Effector CD4-positive, alpha-beta T cell (primary cell): Measurements from ENCODE around the gene TMED10.

Source experiments
- DNase-seq: peaks from one replicate; pipeline ENCODE4 v3.0.0-alpha.2; 2020

Gene TMED10

DNA sequence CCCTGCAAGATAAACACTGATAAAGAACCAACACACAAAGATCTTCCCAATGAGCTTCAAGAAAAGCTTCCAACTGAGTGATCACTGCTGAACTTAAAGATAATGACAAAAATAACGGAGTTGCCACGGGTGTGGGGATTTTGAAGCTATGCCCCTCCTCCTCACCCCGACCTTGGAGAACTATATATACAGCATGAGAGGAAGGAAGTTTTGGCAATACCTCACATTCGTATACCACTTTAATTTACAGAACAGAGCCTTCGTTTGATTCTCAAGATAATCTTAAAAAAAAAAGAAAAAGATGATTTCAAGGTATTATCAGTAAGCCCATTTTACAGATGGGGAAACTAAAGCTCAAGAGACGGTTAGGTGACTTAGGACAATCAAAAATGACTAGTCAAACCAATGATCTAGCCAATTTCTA lies 50.3 kb downstream of the TMED10 start:
- DNase-seq, result peak; percentile 8

DNA sequence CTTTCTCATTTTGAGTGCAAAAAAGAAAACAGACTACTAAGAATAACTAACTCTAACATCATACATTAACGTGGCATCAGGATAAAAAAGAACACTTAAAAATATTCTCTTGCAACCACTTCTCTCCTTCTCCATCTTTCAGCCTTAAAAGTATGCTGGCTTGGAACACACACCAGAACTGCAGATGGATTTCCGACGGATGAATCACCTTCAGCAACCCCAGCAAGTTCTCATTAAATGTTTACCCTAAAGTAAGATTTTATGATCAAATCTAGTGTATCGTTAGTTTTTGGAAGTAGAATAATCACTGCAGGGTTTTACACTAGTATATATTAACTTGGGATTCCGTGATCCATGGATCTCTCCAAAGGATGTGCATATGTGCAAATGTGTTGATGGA lies 50.8 kb downstream of the TMED10 start:
- DNase-seq, result no peak

DNA sequence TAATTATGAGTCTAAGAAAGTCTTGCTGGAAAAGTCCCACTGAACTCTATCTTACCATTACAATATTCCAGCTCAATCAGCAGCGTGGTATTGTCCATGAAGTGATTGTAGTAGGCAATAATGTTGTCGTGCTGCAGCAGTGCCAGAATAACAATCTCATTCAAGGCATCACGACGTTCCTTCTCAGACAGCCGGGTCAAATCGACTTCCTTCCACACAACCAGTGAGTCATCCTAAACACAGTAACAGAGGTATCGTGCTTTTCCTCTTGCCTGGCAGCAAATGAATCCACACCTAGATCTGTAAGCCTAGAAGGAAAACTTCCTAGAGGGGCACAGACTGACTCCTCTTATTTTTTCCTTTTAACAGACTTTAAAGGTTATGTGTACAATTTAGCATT lies 52.4 kb downstream of the TMED10 start:
- peak; percentile 8 for DNase-seq

DNA sequence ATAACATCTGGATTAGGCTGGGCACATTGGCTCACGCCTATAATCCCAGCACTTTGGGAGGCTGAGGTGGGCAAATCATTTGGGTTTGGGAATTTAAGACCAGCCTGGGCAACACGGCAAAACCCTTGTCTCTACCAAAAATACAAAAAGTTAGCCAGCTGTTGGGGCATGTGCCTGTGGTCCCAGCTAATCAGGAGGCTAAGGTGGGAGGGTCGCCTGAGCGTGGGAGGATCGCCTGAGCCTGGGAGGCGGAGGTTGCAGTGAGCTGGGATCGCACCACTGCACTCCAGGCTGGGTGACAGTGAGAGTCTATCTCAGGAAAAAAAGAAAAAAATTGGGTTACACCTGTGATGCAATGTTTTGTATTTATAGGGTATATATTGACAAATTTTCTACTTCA lies 54.9 kb downstream of the TMED10 start:
- no peak for DNase-seq

DNA sequence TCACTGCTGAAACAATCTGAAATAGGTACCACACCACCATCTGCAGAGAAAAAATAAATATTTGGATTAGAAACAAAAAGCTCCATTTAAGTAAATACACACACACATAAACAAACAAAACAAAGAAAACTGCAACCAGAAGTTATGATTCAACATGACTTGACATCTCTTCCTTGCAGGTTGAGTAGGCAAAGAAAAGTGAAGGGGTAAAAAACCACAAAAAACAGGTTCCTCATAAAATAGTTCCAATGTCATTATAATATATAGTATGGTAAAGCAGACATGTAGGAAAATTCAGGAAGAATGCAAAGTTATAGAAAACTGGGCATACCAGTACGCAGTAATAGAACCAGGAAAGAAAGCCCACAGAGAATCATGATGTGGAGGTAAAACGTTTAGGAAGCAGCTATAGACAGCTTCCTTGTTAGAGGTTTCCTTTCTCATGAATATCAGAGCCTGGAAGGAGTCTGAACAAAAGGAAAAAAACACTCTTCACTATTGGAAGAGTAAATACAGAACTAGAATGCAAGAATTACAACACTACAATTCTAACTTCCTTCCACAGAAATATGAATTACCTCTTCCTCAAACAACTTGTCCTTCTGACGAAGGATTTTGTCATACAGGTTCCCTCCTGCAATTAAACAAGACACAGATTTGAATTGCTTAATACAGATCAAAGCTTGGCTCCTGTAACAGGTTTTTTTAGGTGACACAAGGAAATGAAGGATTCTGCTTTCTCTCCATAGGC lies 55.7 kb downstream of the TMED10 start:
- no peak for DNase-seq

DNA sequence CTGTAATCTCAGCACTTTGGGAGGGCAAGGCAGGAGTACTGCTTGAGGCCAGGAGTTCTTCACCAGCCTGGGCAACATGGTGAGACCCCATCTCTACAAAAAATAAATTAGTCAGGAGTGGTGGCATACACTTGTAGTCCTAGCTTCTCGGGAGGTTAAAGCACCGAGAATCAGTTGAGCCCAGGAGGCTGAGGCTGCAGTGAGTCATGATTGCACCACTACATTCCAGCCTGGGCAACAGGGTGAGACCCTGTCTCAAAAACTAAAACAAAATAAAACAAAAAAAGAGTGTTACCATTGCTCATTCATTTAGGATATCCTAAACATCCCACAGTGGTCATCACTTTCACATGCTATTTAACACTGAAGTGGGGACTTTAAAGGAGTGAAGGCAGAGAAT lies 57.4 kb downstream of the TMED10 start:
- DNase-seq, result no peak

DNA sequence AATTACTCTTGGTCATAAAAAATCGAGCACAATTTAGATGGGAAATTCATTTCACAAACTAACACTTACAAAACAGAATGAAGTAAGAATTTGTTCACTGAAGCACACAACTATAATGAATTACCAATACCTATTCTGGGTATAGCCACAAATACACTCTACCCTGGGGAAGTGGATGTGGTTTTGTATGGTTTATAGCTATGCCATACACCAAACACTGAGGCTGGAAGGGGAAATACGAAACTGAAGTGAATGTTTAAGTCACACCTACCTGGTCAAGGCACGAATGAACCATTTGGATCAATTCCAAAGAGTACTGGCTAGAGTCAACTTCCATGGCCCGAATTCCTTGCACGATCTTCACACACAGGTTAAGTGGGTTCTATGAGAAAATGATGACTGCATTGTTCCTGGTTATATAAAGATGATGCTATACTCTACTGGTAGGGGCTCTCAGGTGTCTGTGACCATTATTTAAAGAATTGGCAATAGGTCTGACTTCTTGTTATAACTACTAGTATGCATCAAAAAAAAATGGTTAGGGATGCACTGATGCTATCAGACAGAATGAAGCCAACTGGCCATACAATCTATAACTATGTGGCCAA lies 62.4 kb downstream of the TMED10 start:
- DNase-seq, result no peak

DNA sequence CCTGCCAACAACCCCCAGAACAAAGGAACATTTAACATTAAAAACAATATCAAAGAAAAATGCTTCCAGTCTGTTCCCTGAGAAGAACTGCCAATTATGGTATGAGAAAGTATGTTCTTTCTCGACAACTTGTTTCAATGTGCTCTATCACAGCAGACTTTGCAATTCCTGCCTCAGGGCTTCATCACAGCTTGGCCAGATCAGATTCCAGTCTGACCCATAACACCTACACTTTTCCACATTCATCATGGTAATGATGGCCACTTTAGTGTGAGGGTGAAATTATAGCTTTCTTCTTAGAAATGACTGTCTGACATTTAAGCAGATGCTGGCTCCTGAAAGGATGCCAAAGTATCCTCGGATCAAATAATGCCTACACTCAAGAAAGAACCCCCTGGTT lies 66.5 kb downstream of the TMED10 start:
- DNase-seq, result no peak

DNA sequence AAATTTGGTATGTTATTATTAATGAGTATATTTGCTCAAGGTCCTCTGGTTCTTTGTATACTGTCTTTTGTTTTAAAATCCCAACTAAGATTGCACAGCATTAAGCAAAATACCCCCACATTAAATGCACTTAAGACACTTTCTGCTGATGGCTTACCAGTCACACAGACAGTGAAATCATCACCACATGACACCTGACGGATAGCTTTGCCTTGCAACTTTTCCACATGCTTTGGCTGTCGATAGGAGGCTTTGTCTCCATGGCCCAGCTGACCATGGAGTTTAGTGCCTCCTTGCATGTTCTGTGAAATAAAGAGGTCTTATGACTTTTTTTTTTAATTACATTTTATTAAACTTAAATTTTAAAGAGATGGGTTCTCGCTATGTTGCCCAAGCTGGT lies 69.2 kb downstream of the TMED10 start:
- no peak for DNase-seq

DNA sequence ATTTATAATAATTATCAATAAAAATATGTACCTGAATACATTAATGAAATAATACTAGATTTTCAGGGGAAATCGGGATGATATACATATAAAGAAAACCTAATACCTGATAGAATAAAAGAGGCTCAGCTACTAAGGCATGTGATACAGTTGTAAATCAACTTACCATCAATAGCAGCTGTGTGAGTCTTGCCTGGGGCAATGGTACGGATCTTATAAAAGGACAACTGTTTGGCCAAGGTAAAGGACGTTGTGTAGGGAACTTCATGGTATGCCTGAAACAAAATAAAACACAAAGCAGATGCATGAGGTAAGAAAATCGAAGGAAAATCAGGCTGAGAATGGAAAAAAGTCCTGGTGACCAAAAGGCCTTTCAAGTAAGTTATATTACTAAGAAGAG lies 74.9 kb downstream of the TMED10 start:
- no peak for DNase-seq

DNA sequence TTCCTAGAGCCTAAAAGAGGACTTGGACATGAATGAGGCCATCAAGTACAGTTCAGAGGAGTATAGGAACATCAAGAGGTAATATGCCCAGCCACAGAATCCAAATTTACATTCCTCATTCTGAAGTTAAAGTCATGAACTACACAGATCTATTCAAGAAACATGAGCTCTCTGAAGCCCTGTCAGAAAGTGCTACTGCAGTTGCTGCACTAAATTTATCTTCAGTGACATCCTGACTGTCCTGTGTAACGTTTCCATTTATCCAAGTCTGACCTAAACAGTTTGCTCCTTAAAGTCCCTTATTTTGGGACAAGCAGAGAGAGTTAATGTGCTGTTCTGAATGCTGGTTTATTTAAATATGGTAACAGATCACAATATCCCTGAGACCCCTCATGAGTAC lies 77.7 kb downstream of the TMED10 start:
- DNase-seq, result no peak

DNA sequence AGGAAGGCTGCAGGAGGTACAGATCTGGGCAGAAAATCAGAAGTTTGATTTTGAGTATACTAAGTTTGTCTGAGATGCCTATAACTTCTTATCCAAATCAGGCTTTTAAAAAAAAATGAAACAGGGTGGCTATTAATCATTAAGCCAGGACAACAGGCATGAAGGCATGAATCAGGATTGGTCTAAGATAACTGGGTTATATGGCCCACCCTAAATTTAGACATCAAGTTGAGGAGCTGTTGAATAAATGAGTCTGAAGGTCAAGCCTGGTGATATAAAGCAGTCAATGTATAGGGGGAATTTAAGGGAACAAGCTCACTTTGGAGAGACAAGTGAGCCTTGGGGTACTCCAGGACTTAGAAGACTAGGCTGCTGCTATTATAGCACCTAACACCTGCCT lies 78.2 kb downstream of the TMED10 start:
- no peak for DNase-seq

DNA sequence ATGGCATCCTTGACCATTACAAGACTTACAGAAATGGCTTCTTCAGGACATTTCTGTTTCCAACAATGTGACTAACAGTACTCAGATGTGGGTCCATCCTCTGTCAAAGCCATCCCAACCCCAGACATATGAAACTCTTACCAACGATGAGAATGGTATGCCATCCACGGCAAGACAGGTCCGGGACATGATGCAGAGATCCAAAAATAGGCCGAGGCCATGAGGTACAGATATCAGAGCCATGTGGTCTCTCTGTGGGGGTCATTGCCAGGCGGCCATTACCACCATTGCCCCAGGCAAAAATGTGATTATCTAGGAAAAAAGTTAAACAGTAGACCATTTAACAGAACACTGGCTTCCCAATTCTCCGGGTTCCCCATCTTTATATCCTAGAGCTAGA lies 79.5 kb downstream of the TMED10 start:
- DNase-seq, result no peak

DNA sequence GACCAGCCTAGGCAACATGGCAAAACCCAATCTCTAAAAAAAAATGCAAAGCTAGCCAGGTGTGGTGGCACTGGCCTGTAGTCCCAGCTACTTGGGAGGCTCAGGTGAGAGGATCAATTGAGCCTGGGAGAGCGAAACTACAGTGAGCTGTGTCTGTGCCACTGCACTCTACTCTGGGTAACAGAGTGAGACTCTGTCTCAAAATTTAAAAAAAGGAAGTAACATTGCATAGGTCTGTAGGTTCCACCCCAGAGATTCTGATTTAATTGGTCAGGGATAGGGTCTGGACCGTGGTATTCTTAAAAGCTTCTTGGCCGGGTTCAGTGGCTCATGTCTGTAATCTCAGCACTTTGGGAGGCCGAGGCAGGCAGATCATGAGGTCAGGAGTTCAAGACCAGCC lies 80.7 kb downstream of the TMED10 start:
- no peak for DNase-seq

DNA sequence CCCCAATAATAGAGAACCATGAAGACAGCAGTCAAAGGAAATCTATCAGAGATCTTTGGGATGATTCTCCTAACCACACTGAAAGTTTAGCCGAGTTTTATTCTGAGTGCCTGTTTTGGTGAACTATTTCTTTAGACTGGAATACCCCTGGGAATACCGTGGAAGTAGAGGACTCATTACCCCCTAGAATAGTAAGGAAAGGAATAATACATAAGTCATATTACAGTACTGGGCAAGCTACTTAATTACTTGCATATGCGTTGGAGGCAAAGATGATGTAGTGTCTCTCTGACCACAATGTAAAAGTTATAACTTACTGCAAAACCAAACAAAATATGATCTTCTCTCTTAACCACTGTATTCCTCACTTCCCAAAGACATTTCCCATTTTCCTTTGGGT lies 81.5 kb downstream of the TMED10 start:
- no peak for DNase-seq

DNA sequence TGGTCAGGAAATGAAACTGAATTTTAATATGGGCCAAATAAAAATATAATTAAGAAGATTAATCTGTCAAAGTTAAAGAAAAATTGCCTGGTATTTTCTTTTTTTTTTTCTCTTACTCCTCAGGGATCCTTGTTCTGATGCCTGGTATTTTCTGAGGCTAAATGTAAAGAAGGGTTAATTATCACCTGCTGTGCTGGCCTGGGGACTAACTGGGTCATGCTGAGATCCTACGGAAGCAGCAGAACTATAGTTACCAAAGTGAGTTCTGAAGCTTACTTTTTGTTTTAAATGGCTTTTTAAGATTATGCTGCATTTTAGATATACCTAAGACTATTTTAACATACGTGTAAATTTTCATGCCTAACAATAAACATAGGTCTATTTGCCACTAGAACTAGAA lies 83.7 kb downstream of the TMED10 start:
- no peak for DNase-seq

DNA sequence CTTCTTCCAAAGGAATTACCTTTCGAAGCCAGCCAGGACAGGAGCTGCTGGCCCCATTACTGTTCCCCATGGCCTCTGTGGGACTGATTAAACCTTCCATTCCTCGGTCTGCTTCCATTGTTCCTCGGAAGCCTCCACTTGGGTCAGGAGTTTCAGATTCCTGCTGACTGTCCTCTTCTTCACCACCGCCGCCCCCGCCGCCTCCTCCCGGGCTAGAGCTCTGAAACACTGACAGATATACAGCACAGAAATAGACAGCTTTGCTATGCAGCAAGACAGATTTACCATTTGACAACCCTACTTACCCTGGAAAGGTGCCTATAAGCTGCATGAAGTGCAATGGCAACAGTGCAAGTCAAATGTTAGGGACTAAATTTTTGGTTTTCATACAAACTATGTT lies 85.2 kb downstream of the TMED10 start:
- no peak for DNase-seq

DNA sequence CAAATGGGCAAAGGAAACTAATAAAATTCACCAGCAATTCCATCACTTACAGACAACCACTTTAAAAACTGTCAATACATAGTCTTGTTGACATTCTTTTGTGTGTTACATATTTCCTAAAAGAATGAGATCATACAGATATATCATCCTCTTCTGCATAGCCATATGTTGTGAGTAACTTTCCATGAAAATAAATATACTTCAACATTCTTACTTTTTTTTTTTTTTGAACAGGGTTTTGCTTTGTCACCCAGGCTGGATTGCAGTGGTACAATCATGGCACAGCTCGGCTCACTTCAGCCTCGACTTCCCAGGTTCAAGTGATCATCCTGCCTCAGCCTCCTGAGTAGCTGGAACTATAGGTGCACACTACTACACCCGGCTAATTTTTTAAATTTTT lies 86.1 kb downstream of the TMED10 start:
- DNase-seq, result no peak

DNA sequence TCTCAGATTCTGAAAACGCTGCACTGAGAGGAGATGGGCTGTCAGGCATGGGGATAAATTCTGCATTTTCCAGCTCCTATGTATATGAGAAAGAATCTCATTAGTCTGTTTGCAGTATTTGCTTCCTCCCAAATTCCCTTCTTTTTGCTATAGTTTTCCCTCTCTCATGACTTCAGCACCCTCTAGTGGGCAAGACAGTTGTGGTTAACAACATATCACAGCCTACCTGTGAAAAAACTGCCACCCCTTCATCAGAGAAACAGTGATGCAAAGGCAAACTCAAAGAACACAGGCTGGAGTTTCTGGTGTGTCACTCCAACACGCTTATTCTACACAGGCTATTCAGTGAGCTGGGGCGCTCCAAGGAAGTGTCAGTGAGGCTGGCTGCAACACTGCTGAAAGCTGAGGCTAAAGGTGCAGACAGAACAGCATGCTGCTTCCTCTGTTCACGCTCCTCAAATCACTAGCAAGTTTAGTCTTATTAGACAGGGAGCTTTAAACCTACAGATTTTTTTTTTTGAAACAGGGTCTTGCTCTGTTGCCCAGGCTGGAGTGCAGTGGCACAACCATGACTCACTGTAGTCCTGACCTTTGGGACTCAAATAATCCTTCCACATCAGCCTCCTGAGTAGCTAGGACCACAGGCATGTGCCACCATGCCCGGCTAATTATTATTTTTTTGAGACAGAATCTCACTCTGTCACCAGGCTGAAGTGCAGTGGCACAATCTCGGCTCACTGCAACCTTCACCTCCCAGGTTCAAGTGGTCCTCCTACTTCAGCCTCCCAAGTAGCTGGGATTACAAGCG lies 87.6 kb downstream of the TMED10 start:
- DNase-seq, result peak; percentile 32

DNA sequence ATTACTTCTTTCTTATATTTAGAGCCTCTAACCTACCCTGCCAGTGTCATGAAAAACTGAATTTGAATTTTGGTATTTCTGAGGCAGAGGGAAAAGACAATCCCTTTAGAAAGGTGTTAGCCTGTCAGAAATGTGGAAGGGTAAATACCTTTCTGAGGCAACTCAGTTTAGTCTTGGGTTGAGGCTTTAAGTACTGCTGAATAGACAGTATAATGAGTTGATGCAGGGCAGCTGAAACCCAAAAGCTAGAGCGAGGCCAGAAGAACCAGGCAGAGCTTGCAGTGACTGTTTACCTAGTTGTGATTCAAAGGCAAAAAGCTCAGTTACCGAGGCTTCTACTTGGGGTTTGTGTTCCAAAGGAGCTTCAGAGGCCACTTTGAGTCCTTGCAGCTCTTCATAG lies 88.3 kb downstream of the TMED10 start:
- no peak for DNase-seq

DNA sequence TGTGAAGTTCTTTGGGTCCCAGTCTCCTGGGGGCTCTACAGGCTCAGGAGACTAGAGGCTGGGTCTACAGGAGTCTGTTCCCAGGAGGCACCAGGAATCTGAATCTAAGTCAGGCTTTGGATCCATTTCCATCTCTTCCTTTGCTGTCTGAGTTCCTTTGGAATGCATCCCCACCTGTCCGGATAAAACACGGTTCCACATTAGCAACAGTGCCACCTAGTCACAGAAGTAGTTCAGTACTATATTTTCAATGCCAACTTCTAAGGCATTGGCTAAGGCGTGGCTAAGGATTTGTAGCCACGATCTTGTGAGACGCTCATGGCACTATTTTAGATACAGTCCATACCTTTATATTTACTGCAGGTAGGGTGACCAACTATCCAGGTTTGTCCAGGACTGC lies 91.9 kb downstream of the TMED10 start:
- DNase-seq, result no peak

DNA sequence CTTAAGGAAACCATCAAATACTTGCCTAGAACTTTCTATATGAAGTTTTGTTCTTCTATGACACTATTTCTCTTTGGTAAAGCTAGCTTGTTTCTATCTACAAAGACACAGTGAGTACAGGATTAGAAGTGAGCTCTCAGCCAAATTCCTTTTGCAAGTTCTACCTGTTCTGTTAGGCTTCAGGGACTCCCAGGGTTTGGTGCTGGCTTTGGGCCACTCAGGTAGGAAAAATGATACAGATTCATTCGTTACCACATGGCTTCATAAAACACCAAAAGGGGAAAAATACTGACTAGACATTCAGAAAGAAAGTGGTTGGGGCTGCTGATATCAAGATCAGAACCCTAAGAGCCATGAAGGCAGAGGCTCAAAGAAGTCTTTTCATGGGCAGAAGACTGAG lies 93.1 kb downstream of the TMED10 start:
- DNase-seq, result no peak

DNA sequence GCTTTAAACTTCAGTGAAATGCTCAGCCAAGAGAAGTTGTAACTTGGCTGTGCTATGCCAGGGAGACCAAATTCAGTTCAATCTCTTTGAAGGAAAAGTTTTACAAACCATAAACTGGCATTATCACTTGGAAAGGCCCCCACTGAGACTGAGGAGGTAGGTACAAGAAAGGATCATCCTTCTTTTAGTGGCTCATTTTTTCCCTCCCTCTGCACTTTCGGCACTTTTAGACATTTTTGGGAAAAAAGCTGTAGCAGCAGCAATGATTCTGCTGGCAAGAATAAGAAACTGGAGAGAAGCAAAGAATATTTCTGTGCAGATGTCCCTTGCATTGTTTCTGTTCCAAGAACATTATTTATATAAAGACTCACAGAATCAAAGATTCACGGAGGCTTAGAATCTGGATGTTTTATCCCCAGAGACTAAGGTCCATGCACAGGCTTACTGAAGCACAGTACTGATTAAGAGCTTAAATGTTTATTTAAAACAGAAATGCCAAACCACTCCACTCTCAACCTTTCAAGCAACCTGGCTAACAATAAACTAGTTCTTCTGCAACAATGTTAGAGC lies 94.7 kb downstream of the TMED10 start:
- DNase-seq, result no peak
